Measurements from ENCODE around the gene PROB1.
A peak's percentile ranks its signal among the peaks of the same experiment; 100 is the strongest.
"Not testable (repeated sequence)": the region's sequence is repeated elsewhere in the genome, so short reads cannot be mapped to it uniquely, and the experiment has no call there.

The PROB1 gene

GRCh38 chr5:139415221-139415861 is 20.4 kb upstream of the PROB1 start:
- DNase-seq (ENCODE audit: low read depth): no peak
- H3K4me3 ChIP-seq (ENCODE audit: low read depth, low read length): no peak overlapping the region

GRCh38 chr5:139414581-139415130 is 19.8 kb upstream of the PROB1 start:
- no peak overlapping the region for H3K4me3 ChIP-seq (ENCODE audit: low read depth, low read length)
- DNase-seq (ENCODE audit: low read depth): peak; percentile 45

- DNase-seq (ENCODE audit: low read depth): no peak
- no peak overlapping the region for H3K4me3 ChIP-seq (ENCODE audit: low read depth, low read length)
Measured at GRCh38 chr5:139413963-139414362, 19.1 kb upstream of the PROB1 start.

GRCh38 chr5:139413153-139413552 is 18.2 kb upstream of the PROB1 start:
- no peak overlapping the region for H3K4me3 ChIP-seq (ENCODE audit: low read depth, low read length)
- no peak for DNase-seq (ENCODE audit: low read depth)

GRCh38 chr5:139410993-139411828 is 16.3 kb upstream of the PROB1 start:
- no peak for DNase-seq (ENCODE audit: low read depth)
- H3K4me3 ChIP-seq (ENCODE audit: low read depth, low read length): no peak overlapping the region

GRCh38 chr5:139410121-139410992 is 15.5 kb upstream of the PROB1 start:
- no peak overlapping the region for H3K4me3 ChIP-seq (ENCODE audit: low read depth, low read length)
- DNase-seq (ENCODE audit: low read depth): no peak

GRCh38 chr5:139409116-139409515 is 14.2 kb upstream of the PROB1 start:
- not testable (repeated sequence) for H3K4me3 ChIP-seq (ENCODE audit: low read depth, low read length); DNase-seq (ENCODE audit: low read depth)

GRCh38 chr5:139408191-139408590 is 13.3 kb upstream of the PROB1 start:
- H3K4me3 ChIP-seq (ENCODE audit: low read depth, low read length): no peak overlapping the region
- no peak for DNase-seq (ENCODE audit: low read depth)

- H3K4me3 ChIP-seq (ENCODE audit: low read depth, low read length): no peak overlapping the region
- DNase-seq (ENCODE audit: low read depth): no peak
Measured at GRCh38 chr5:139407517-139407916, 12.6 kb upstream of the PROB1 start.

- no peak overlapping the region for H3K4me3 ChIP-seq (ENCODE audit: low read depth, low read length)
- no peak for DNase-seq (ENCODE audit: low read depth)
Measured at GRCh38 chr5:139406963-139407362, 12.1 kb upstream of the PROB1 start.

- no peak for DNase-seq (ENCODE audit: low read depth)
- H3K4me3 ChIP-seq (ENCODE audit: low read depth, low read length): peak overlapping the region; percentile 53
Measured at GRCh38 chr5:139404484-139404840, 9.6 kb upstream of the PROB1 start.

GRCh38 chr5:139403787-139404483 is 9.0 kb upstream of the PROB1 start, which contains the start of gene SPATA24:
TSS of gene SPATA24 (minus strand) at chr5:139404089. CDS start at chr5:139404060, 29 bp downstream.
- peak; percentile 92 for DNase-seq (ENCODE audit: low read depth)
- peak within 1 kb of the TSS; percentile 53 for H3K4me3 ChIP-seq (ENCODE audit: low read depth, low read length)

- peak overlapping the region; percentile 53 for H3K4me3 ChIP-seq (ENCODE audit: low read depth, low read length)
- DNase-seq (ENCODE audit: low read depth): no peak
Measured at GRCh38 chr5:139403418-139403786, 8.5 kb upstream of the PROB1 start.

- DNase-seq (ENCODE audit: low read depth): no peak
- no peak overlapping the region for H3K4me3 ChIP-seq (ENCODE audit: low read depth, low read length)
Measured at GRCh38 chr5:139402561-139403158, 7.8 kb upstream of the PROB1 start.

GRCh38 chr5:139401546-139401945 is 6.6 kb upstream of the PROB1 start:
- no peak overlapping the region for H3K4me3 ChIP-seq (ENCODE audit: low read depth, low read length)
- no peak for DNase-seq (ENCODE audit: low read depth)

- DNase-seq (ENCODE audit: low read depth): no peak
- H3K4me3 ChIP-seq (ENCODE audit: low read depth, low read length): no peak overlapping the region
Measured at GRCh38 chr5:139399501-139400121, 4.7 kb upstream of the PROB1 start.

- H3K4me3 ChIP-seq (ENCODE audit: low read depth, low read length): no peak overlapping the region
- no peak for DNase-seq (ENCODE audit: low read depth)
Measured at GRCh38 chr5:139397921-139398320, 3.0 kb upstream of the PROB1 start.

- no peak for DNase-seq (ENCODE audit: low read depth)
Measured at GRCh38 chr5:139396691-139397090, 1.8 kb upstream of the PROB1 start.

More at GRCh38 chr5:139396691-139397090, 1.8 kb upstream of the PROB1 start:
- H3K4me3 ChIP-seq (ENCODE audit: low read depth, low read length): no peak overlapping the region

All from skeletal muscle cell (primary cell).